HL-60 (cell line): ENCODE measurements around the gene SPDYE2B.
"Not testable (repeated sequence)": the region's sequence is repeated elsewhere in the genome, so short reads cannot be mapped to it uniquely, and the experiment has no call there.

Experiments used
- DNase-seq, 2 experiments: peaks; one replicate each; pipeline ENCODE4 v3.0.0-alpha.2; 2010 to 2020; ENCODE audit warnings: low read depth in 1 of 2, low spot score in 1 of 2
- H3K27ac ChIP-seq: fragments of 250-450 bp; sonication (Bioruptor Pico); replicated peaks from 2 replicates; pipeline ENCODE4 v1.5.1; 2020; ENCODE audit warnings: mild to moderate bottlenecking, moderate library complexity
- H3K27me3 ChIP-seq: fragments of 250-450 bp; sonication (Bioruptor Pico); 2 replicates; pipeline ENCODE4 v1.5.1; 2021; ENCODE audit warnings: mild to moderate bottlenecking, moderate library complexity; ENCODE audit not compliant: insufficient read depth, poor library complexity, severe bottlenecking
- H3K4me3 ChIP-seq: replicated peaks from 2 replicates; pipeline ENCODE4 v1.5.1; 2011; ENCODE audit warnings: mild to moderate bottlenecking, control low read depth, low read length; ENCODE audit not compliant: insufficient read depth
- long read RNA-seq: library from polyadenylated mRNA; unstranded; transcript quantifications from one replicate; pipeline ENCODE4 v2.0.0, GENCODE V29; 2020

The SPDYE2B gene, protein sequence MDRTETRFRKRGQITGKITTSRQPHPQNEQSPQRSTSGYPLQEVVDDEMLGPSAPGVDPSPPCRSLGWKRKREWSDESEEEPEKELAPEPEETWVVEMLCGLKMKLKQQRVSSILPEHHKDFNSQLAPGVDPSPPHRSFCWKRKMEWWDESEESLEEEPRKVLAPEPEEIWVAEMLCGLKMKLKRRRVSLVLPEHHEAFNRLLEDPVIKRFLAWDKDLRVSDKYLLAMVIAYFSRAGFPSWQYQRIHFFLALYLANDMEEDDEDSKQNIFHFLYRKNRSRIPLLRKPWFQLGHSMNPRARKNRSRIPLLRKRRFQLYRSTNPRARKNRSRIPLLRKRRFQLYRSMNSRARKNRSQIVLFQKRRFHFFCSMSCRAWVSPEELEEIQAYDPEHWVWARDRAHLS
- long read RNA-seq, partial matches to known transcripts, result 0 of 5 reads
- long read RNA-seq, other reads (novel, unspliced or antisense), result 5 of 5 reads

DNA sequence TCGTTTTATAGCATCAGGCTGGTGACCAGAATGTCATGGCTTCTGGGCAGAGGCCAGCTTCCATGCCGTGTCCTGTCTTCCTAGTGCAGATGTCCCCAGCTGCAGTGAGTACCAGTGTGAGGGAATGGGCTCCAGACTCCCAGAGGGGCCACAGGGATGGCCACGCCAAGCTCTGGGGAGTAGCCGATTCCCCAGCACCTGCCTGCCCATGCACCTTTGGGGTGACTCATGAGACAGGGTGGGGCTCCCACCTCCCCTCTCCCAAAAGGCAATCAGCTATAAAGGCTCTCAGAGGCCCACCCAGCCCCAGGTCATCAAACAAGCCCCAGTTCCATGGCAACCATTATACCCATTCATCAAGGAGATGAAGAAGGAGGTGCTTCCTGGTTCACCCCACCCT, at the start of gene SPDYE2B:
SPDYE2B (plus strand) TSS at position 396 of the 400 bp plus-strand sequence. CDS start 2,030 bp downstream, outside the sequence.
- DNase-seq, H3K4me3 ChIP-seq, H3K27ac ChIP-seq, H3K27me3 ChIP-seq: not testable (repeated sequence)

DNA sequence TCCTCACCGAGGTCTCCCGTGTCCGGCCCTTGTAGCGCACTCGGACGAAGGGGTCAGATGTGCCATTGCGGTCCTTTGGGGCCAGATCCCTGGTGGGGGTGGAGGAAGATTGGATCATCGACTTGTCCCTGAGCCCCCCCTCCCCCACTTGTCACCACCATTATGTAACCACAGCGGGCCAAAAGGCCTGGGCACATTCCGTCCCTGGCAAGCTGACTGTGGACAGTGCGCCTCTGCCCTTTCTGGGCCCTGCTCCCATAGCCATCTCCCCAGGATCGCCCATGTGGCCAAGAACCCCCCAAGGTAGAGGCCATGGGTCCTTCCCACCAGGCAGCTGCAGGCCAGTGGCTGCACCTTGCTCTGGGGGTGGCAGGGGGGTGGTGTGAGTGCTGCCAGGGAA, 47.8 kb upstream of the SPDYE2B start:
- not testable (repeated sequence) for DNase-seq, H3K27me3 ChIP-seq, H3K27ac ChIP-seq, H3K4me3 ChIP-seq

DNA sequence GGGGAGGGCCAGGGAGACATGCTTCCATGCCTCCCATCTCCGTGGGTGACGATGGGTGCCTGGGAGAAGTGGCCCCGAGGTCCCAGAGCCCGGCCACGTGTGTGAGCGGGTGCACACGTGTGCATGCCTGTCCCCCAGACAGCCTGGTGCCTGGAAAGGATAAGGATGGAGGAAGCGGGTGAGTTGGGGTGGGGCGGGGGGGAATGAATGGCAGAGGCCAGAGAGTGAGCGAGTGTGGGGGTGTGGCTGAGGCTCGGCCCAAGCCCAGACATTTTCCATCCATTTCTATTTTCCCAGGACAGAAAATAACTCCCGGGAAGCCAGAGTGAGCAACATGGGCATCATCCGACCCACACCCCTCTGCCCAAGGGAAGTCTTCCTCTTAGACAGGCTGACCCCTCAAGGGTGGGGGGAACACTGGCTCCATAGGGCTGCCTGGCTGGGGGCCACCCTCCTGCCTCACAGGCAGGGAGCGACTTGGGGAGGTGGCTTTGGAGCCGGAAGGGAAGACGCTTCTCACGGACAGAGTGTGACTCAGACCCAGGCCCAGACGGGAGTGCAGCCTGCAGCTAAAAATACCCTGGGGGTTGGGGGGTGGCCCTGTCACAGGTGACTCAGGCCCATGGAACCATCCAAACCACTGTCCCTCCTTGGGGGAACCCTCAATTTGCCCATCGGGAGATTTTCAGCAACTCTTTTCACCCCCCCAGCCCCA, 45.5 kb upstream of the SPDYE2B start:
- not testable (repeated sequence) for H3K27ac ChIP-seq, H3K4me3 ChIP-seq, H3K27me3 ChIP-seq, DNase-seq

GRCh38 chr7:102606848-102607247, 43.3 kb upstream of the SPDYE2B start:
- H3K27me3 ChIP-seq, H3K27ac ChIP-seq, DNase-seq, H3K4me3 ChIP-seq: not testable (repeated sequence)

- not testable (repeated sequence) for H3K27me3 ChIP-seq, DNase-seq
Observed at GRCh38 chr7:102609734-102610133, 40.4 kb upstream of the SPDYE2B start.

GRCh38 chr7:102610441-102610840, 39.7 kb upstream of the SPDYE2B start:
- H3K4me3 ChIP-seq, DNase-seq, H3K27me3 ChIP-seq, H3K27ac ChIP-seq: not testable (repeated sequence)

More at GRCh38 chr7:102609734-102610133, 40.4 kb upstream of the SPDYE2B start:
- H3K27ac ChIP-seq, H3K4me3 ChIP-seq: not testable (repeated sequence)

GRCh38 chr7:102611013-102611674, 39.0 kb upstream of the SPDYE2B start:
- DNase-seq, H3K27ac ChIP-seq, H3K4me3 ChIP-seq, H3K27me3 ChIP-seq: not testable (repeated sequence)

DNA sequence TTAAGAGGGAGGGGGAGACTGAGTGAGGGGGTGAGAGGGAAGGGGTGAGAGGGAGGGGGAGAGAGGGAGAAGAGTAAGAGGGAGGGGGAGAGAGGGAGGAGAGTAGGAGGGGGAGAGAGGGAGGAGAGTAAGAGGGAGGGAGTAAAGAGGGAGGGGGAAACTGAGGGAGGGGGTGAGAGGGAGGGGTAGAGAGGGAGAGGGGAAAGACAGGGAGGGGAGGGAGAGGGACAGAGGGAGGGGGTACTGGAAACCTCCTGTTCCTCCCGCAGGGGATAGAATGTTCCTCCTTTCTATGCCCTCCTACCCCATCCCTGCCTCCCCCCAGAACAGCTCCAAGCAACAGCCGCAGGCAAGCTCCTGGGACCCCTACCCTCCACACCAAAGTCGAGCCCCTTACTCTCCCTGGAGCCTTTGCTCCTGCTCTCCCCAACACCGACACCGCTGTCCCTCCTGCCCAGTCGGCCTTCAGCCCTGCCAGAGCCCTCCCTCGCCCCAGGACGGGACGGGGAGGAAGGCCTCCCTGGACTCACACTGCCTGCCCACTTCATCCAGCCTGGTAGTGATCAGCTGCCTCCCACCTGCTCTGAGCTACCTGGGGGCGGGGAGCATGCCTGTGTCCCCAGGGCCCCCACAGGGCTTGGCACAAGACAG, 38.3 kb upstream of the SPDYE2B start:
- H3K4me3 ChIP-seq, H3K27ac ChIP-seq, H3K27me3 ChIP-seq, DNase-seq: not testable (repeated sequence)

DNA sequence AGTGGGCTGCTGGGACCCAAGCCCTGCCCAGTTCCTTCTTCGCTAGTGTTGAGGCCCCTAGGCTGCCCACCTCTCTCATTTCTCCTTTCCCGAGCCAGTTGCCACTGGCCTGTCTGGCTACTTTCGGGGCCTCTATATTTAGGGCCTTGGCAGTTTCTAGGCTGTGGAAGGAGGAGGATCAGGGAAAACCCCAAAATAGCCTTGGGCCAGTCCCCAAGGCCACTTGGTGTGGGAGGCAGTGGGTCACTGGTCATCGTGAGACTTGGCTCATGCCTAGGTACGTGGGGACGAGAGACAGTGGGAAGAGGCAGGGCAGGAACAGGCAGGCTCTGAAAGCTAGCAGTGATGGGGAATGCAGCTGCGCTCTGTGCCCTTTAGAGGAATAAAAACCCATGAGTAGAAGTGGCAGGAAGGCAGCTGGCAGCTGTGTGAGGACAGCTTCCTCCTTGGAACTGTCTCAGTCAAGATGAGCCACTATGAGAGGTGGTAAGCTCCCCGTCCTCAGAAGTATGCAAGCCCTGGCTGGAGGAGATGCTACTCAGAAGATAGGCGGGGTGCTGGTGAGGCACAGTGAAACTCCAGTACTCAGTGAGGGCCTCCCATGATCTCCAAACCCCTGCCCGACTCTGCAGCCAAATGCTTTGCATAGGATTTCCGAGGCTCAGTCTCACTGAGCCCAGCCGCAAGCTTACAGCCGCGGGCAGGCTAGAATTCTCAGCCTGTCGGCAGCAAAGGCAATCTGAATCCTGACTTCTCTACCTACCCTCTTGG, 36.4 kb upstream of the SPDYE2B start:
- not testable (repeated sequence) for H3K27ac ChIP-seq, H3K4me3 ChIP-seq, H3K27me3 ChIP-seq
- DNase-seq, result peak in 1 of 2 experiments; percentile 49

DNA sequence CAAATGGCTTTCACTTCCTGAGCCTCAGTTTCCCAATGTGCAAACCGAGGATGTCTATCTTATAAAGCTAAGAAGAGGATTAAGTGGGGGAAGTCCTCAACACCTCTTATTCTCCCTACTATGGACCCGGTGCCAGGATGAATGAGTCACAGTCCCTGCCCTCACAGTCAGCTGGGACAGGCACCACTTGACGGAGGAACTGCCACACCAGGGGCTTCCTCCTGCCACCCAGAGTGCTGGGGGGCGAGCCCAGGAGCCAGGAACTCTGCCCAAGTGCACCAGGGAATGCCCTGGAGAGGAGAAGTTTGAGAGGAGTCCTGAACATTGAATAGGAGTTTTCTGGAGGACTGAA, 35.8 kb upstream of the SPDYE2B start:
- not testable (repeated sequence) for H3K4me3 ChIP-seq, H3K27me3 ChIP-seq, H3K27ac ChIP-seq, DNase-seq

- not testable (repeated sequence) for DNase-seq, H3K27me3 ChIP-seq, H3K27ac ChIP-seq, H3K4me3 ChIP-seq
Observed at GRCh38 chr7:102614873-102615272, 35.2 kb upstream of the SPDYE2B start.

DNA sequence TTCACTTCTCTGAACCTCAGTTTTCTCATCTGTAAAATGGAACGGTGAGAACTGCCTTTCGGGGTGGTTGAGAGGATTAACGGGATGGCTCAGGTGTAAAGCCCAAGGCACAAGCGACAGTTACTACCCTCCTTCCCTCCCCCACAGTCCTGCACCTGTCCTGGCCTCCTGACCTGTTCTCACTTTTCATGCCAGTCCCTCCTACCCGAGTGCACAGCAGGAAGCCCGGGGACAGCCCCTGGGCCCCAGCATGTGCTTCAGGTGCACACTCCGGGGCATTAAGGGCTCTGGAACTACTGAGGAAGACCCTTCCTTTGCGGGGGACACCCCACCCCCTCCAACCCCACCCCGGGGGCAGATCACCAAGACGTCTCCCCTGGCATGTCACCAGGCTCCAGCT, 34.2 kb upstream of the SPDYE2B start:
- not testable (repeated sequence) for H3K27ac ChIP-seq, H3K27me3 ChIP-seq, DNase-seq, H3K4me3 ChIP-seq

DNA sequence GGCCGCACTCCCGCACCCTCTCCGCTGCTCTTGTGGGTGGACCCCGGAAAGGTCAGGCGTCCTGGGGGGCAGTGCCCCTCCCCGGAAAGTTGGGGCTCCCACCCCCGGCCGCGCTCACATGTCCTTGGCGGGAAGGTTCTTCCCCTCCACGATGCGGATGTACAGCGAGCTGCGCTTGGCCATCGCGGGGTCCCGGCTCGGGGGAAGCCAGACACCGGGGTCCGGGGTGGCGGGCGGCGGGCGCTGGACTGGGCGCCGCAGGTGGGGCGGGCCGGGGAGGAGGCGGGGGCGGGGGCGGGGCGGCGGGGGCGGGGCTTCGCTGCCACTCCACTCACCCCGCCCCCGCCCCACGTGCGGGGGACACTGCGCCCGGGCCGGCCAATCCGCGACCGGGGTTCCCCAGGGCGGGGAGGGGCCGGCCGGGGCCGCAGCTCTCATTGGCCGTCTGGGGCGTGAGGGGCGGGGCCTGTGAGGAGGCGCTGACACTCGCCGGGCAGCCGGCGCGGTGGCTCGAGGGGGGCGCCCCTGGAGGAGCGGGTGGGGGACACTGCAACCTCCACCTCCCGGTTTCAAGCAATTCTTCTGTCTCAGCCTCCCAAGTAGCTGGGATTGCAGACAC, 33.5 kb upstream of the SPDYE2B start, which contains the start of gene RASA4:
RASA4 (minus strand) TSS at position 250 of the 619 bp plus-strand sequence; CDS start at position 183, 67 bp downstream.
- H3K27me3 ChIP-seq, H3K27ac ChIP-seq: not testable (repeated sequence)
- DNase-seq, result peak; percentile 12 to 27
- peak within 1 kb of the TSS; percentile 46 for H3K4me3 ChIP-seq
